HG03095 (cell line): ENCODE data around the gene FAM180A.

Experiments
- ATAC-seq: cut with Tn5 transposase; IDR thresholded peaks from one replicate; pipeline ENCODE4 v1.9.1; 2021; ENCODE audit warnings: moderate library complexity; ENCODE audit not compliant: unreplicated experiment

FAM180A gene

DNA sequence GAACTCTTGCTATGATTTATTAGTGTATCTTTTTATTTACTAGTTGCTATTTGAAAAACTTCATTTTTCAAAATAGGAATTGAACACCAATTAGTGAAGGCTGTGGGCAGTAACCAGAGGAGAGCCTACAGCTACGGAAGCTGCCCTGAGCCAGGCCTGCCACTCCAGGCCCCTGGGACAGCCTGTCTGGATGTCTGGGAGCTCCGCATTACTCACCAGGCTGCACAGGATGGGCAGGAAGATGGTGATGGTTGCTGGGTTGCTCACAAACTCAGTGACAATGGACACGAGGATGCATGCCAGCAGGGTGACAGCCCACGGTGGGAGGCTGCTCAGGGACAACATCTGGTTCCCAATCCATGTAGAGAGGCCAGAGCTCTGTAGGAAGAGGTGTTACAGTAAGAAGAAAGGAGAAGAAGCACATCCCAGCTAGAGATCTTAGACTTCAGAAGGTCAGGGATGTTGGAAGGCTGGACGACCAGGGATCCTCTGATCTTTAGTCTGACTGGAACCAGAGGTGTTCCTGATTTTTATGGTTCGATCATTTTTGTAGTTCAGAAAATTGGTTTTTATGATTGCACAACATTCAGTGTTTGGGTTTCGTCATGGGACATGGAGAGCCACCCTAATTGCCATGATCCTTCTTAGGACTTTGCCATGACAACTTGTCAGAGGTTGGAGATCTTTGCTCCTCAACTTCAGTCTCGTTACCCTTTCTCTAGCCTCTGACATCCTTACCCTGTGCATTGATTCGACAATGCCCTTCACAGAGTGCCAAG lies 63.1 kb downstream of the FAM180A start:
- ATAC-seq: no peak

DNA sequence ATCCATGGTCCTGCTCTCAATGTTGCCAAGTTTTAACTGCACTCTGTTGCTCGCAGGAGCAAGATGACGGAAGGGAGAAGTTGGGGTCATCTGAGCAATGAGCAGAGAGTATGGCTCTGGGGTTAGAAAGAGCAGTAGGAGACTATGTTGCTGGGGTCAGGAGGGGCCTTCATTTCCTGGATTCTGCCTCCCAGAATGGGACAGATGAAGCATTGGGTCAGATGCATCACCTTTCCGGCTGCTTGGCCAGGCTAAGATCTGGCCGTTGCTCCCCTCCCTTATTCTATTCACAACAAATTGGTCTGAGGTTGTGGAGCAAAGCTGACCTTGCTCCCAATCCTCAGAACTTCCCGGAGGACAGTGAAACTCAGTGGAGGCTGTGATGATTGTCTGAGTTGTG lies 63.9 kb downstream of the FAM180A start:
- no peak for ATAC-seq

DNA sequence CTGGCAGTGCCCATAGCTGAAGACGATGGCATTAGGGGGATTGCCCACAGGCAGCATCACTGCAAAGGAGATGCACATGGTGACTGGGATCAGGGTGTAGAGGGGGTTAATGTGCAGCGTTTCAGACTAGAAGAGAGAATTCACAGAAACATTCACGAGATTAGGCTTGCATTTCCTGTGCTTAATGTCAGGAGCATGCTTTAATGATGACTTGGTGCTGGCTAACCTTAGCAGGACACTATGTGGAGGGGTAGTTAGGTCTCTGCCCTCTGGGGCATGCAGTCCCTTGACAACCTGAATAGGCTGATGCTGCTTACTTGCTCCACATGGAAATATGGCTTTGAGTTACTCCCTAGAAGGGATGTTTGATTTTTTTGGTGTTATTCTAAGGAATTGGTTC lies 64.5 kb downstream of the FAM180A start:
- no peak for ATAC-seq

DNA sequence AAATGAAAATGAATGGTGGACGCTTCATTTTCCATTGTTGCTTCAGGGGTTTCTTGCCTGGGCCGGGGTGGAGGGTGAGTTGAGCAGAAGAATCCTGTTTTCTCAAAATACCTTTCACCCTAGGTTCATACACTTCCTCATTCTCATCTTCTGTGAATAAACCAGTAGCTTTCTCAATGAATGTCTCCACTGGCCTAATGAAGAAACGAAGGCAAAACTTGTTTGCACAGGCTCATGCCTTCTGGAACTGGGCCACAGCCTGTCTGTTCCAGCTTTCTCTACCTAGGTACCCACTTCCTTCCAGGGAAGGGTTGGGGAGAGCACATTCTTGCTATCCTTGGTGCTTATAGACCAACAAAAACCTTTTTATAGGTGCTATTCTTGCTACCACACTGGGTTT lies 65.0 kb downstream of the FAM180A start:
- ATAC-seq: no peak

DNA sequence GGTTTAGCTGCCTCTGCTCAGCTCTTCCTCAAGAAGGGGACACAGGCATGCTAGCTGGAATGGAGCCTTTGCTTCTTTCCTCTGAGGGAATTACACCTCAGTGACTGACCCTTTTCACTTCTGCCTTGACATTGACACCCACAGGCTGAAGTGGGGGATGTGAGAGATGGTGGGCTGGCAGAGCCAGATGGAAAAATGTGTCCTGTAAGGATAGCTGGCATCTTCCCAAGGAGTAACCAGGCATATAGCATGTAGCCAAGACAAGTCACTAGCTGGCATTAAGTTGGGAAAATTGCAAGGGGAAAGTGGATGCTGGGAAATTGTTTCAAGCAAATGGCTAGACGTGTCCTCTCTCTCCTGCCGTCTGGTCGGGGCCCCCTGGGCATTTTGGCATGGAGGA lies 66.4 kb downstream of the FAM180A start:
- no peak for ATAC-seq

DNA sequence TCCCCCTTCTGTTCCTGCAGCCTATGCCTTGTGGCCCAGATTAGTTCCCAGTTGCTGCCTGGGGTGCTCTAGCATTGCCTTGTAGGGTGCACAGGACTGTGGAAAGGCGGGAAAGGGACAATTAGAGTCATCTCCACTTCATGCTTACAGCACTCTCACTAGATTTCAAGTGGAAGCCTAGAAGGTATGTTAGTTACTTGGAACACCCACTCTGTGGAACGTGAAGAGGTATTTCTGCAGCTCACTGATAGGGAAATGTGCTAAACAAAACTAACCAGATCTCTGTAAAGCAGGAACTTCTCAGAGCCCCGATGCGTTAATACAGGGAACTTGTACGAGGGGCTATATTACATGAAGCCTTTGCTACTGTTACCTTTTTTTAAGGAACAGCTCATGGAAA lies 66.9 kb downstream of the FAM180A start:
- ATAC-seq: no peak
